Neural crest cell (in vitro differentiated cells): ENCODE data around the gene LRRC59. TPM values are rescaled to one million over a fixed set of nuclear protein-coding genes. Genes with fewer than 3 reads are reported as not detected.

Experiments used
- DNase-seq: peaks from one replicate; pipeline ENCODE4 v3.0.0; 2021; ENCODE audit warnings: low read depth, mixed read lengths, low spot score
- H3K27ac Mint-ChIP-seq: one replicate; pipeline ENCODE4 v1.8.0; 2021; ENCODE audit warnings: mild to moderate bottlenecking, mixed read lengths; ENCODE audit not compliant: unreplicated experiment
- H3K27me3 Mint-ChIP-seq: 2 replicates; pipeline ENCODE4 v1.8.0; 2021; ENCODE audit warnings: low read depth, mild to moderate bottlenecking, mixed read lengths
- H3K36me3 Mint-ChIP-seq: 2 replicates; pipeline ENCODE4 v1.8.0; 2021; ENCODE audit warnings: low read depth, mild to moderate bottlenecking, mixed read lengths
- H3K4me1 Mint-ChIP-seq: 2 replicates; pipeline ENCODE4 v1.8.0; 2021; ENCODE audit warnings: mixed read lengths
- H3K4me3 Mint-ChIP-seq: one replicate; pipeline ENCODE4 v1.8.0; 2021; ENCODE audit warnings: mild to moderate bottlenecking, mixed read lengths
- H3K9me3 Mint-ChIP-seq: 2 replicates; pipeline ENCODE4 v1.8.0; 2021; ENCODE audit warnings: mixed read lengths
- CTCF ChIP-seq: fragments of 200-600 bp; sonication (generic); conservative IDR thresholded peaks from 2 replicates; pipeline ENCODE4 v1.5.0; 2021; ENCODE audit warnings: antibody characterized with exemption, mild to moderate bottlenecking
- total RNA-seq: library from RNA; stranded (reverse); gene quantifications from 2 replicates; pipeline ENCODE4 v1.2.1, GENCODE V29; 2021

Gene LRRC59
- total RNA-seq, 1 donor from 2014 or later = 92.7 TPM

GRCh38 chr17:50382931-50383330 is 14.4 kb downstream of the LRRC59 start:
- Mint-ChIP-seq H3K9me3 (no peaks in the 10 kb centered on the region), H3K4me3 (no peak overlapping the region), H3K27ac (no peak overlapping the region), H3K36me3 (peaks cover 25% of the 10 kb centered on the region), H3K27me3 (no peaks in the 10 kb centered on the region), H3K4me1 (no peaks in the 10 kb centered on the region)
- no peak for DNase-seq
- TF ChIP-seq CTCF = no peak

- Mint-ChIP-seq H3K9me3 (no peaks in the 10 kb centered on the region), H3K36me3 (peaks cover 21% of the 10 kb centered on the region), H3K4me3 (no peak overlapping the region), H3K4me1 (no peaks in the 10 kb centered on the region), H3K27me3 (no peaks in the 10 kb centered on the region), H3K27ac (no peak overlapping the region)
- no peak for TF ChIP-seq CTCF
- no peak for DNase-seq
These were observed 15.4 kb downstream of the LRRC59 start for GRCh38 chr17:50381920-50382319.

GRCh38 chr17:50381260-50381815 is 16.0 kb downstream of the LRRC59 start:
- Mint-ChIP-seq H3K9me3 (no peaks in the 10 kb centered on the region), H3K36me3 (peaks cover 18% of the 10 kb centered on the region), H3K27ac (no peak overlapping the region), H3K4me3 (no peak overlapping the region), H3K27me3 (no peaks in the 10 kb centered on the region), H3K4me1 (no peaks in the 10 kb centered on the region)
- DNase-seq = no peak
- no peak for TF ChIP-seq CTCF

GRCh38 chr17:50380369-50381259 is 16.7 kb downstream of the LRRC59 start:
- Mint-ChIP-seq H3K36me3 (peaks cover 17% of the 10 kb centered on the region), H3K4me1 (no peaks in the 10 kb centered on the region), H3K4me3 (no peak overlapping the region), H3K27me3 (no peaks in the 10 kb centered on the region), H3K27ac (no peak overlapping the region), H3K9me3 (no peaks in the 10 kb centered on the region)
- TF ChIP-seq CTCF = no peak
- no peak for DNase-seq

- H3K27me3 Mint-ChIP-seq = no peaks in the 10 kb centered on the region
These were observed 17.8 kb downstream of the LRRC59 start for GRCh38 chr17:50379351-50380132.

More at GRCh38 chr17:50379351-50380132, 17.8 kb downstream of the LRRC59 start:
- H3K27ac Mint-ChIP-seq = no peak overlapping the region
- TF ChIP-seq CTCF = no peak
- H3K36me3 Mint-ChIP-seq = peaks cover 15% of the 10 kb centered on the region
- no peak for DNase-seq
- H3K4me3 Mint-ChIP-seq = no peak overlapping the region
- H3K9me3 Mint-ChIP-seq = no peaks in the 10 kb centered on the region
- no peaks in the 10 kb centered on the region for H3K4me1 Mint-ChIP-seq
